ENCODE data around the gene PLD5. TPM values are rescaled to one million over a fixed set of nuclear protein-coding genes. Genes with fewer than 3 reads are reported as not detected.

Gene PLD5
- total RNA-seq = 6.0 TPM

DNA sequence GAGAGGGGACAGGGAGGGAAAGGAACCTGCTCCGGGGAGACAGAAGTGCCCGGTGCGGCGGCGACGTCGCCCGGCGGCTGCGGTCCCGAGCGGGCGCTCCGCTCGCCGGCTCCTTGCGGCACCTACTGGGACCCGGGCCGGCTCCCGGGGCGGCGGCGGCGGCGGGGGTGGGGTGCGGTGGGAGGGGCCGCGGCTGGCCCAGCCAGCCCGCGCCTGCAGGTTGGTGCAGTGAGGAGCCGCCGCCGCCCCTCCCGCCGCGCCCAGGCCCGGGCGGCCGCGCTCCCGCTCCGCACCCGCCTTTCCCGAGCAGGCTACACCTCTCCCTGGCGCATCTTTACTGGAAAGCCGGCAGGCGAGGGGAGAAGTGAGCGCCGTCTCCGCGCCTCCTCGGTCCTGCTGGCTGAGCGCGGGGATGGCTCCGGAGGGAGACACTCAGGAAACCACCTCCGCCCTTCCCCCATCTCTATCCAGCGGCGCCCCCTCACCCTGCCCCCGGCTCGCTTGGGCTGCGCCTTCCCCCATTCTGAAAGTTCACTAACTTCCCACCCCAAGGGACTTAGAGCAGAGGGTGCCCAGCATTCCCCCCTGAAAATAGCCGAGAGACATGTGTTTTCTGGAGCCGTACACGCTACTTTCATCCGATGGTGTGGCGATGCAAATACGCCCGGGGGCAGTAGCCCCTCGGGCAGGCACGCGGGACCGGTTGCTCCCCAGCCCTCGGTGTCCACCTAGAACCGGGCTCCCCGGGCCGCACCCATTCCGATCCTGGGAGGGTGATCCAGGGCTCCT lies at the start of gene PLD5:
Gene PLD5 (minus strand): TSS at position 127 of the 789 bp plus-strand sequence.

Small RNA genes within 50 kb of the gene (small RNA-seq; reads per million reads assigned to genes)
- not detected for gene AL360271.2
- gene RN7SKP12 = not detected

Data from diencephalon (tissue), 1 donor.